ENCODE data around the gene GCNA. TPM values are rescaled to one million over a fixed set of nuclear protein-coding genes. Genes with fewer than 3 reads are reported as not detected.
"Not testable (repeated sequence)": the region's sequence is repeated elsewhere in the genome, so short reads cannot be mapped to it uniquely, and the experiment has no call there.

The GCNA gene
- total RNA-seq, 2 experiments from 2014 or later, result 3.1 to 3.5 TPM

- Mint-ChIP-seq H3K27me3 (no peaks in the 10 kb centered on the region), H3K27ac (no peak overlapping the region), H3K9me3 (ENCODE audit: low read depth) (peaks cover 3% of the 10 kb centered on the region), H3K36me3 (ENCODE audit: low read depth) (peaks cover 66% of the 10 kb centered on the region), H3K4me1 (peaks cover 24% of the 10 kb centered on the region), H3K4me3 (no peak overlapping the region)
- intact Hi-C loops (cut with DNase I, micrococcal nuclease), result no loop called here
- CTCF ChIA-PET, result no interaction called here
- ATAC-seq (peak; percentile 60), DNase-seq (no peak)
- POLR2A ChIA-PET, result no interaction called here
Observed at GRCh38 chrX:71599965-71600364, 21.7 kb downstream of the GCNA start.

- ChIA-PET CTCF (interaction anchor here (1.7 kb wide), 1 partner anchor 15 kb away, joined by 5 read pairs; the partner anchor contains the start of gene CXCR3), POLR2A (interaction anchor here (0.7 to 1.2 kb wide), 4 partner anchors 15 to 238 kb away, joined by 3 to 13 read pairs (median 5); partner anchors contain the start of genes CXCR3 and TAF1)
- no peaks in the 10 kb centered on the region for H3K27me3 Mint-ChIP-seq
- intact Hi-C loops (cut with DNase I, micrococcal nuclease), result loop anchor here in 1 of 2 experiments (2.0 kb wide), 1 partner anchor 15 kb away; the partner anchor contains the start of gene CXCR3
- peak overlapping the region; percentile 93 for H3K27ac Mint-ChIP-seq
- peaks cover 73% of the 10 kb centered on the region for H3K36me3 Mint-ChIP-seq (ENCODE audit: low read depth)
- DNase-seq (peak; percentile 34), ATAC-seq (no peak)
- peaks cover 46% of the 10 kb centered on the region for H3K4me1 Mint-ChIP-seq
- H3K9me3 Mint-ChIP-seq (ENCODE audit: low read depth), result peaks cover 3% of the 10 kb centered on the region
- peak overlapping the region; percentile 49 for H3K4me3 Mint-ChIP-seq
Observed at GRCh38 chrX:71603618-71604017, 25.4 kb downstream of the GCNA start.

GRCh38 chrX:71604141-71604540 is 25.9 kb downstream of the GCNA start:
- H3K36me3 Mint-ChIP-seq (ENCODE audit: low read depth), result peaks cover 78% of the 10 kb centered on the region
- peaks cover 51% of the 10 kb centered on the region for H3K4me1 Mint-ChIP-seq
- no peak overlapping the region for H3K4me3 Mint-ChIP-seq
- CTCF ChIA-PET, result interaction anchor here (1.7 kb wide), 1 partner anchor 15 kb away, joined by 5 read pairs; the partner anchor contains the start of gene CXCR3
- POLR2A ChIA-PET, result interaction anchor here (1.1 to 1.2 kb wide), 3 partner anchors 15 to 72 kb away, joined by 3 to 13 read pairs (median 4); partner anchors contain the start of gene CXCR3
- intact Hi-C loops (cut with DNase I, micrococcal nuclease), result no loop called here
- peaks cover 3% of the 10 kb centered on the region for H3K9me3 Mint-ChIP-seq (ENCODE audit: low read depth)
- H3K27me3 Mint-ChIP-seq, result no peaks in the 10 kb centered on the region
- ATAC-seq (no peak), DNase-seq (no peak)
- H3K27ac Mint-ChIP-seq, result peak overlapping the region; percentile 93

- Mint-ChIP-seq H3K4me1 (peaks cover 54% of the 10 kb centered on the region), H3K9me3 (ENCODE audit: low read depth) (peaks cover 3% of the 10 kb centered on the region), H3K4me3 (no peak overlapping the region), H3K27me3 (no peaks in the 10 kb centered on the region), H3K27ac (peak overlapping the region; percentile 42), H3K36me3 (ENCODE audit: low read depth) (peaks cover 82% of the 10 kb centered on the region)
- ATAC-seq (no peak), DNase-seq (no peak)
- POLR2A ChIA-PET, result no interaction called here
- CTCF ChIA-PET, result interaction anchor here (1.7 kb wide), 1 partner anchor 14 kb away, joined by 5 read pairs; the partner anchor contains the start of gene CXCR3
- intact Hi-C loops (cut with DNase I, micrococcal nuclease), result no loop called here
Observed at GRCh38 chrX:71604796-71605568, 26.7 kb downstream of the GCNA start.

- intact Hi-C loops (cut with DNase I, micrococcal nuclease), result no loop called here
- peak overlapping the region; percentile 78 for H3K27ac Mint-ChIP-seq
- CTCF ChIA-PET, result interaction anchor here (0.9 to 1.5 kb wide), 2 partner anchors 12 to 46 kb away, joined by 4 to 8 read pairs; partner anchors contain the start of gene CXCR3
Observed at GRCh38 chrX:71606536-71607216, 28.4 kb downstream of the GCNA start.

GRCh38 chrX:71607488-71607887 is 29.3 kb downstream of the GCNA start:
- DNase-seq (no peak), ATAC-seq (no peak)
- Mint-ChIP-seq H3K27ac (peak overlapping the region; percentile 78), H3K9me3 (ENCODE audit: low read depth) (peaks cover 3% of the 10 kb centered on the region), H3K27me3 (no peaks in the 10 kb centered on the region), H3K4me1 (peaks cover 54% of the 10 kb centered on the region), H3K36me3 (ENCODE audit: low read depth) (peaks cover 77% of the 10 kb centered on the region), H3K4me3 (no peak overlapping the region)
- ChIA-PET POLR2A (no interaction called here), CTCF (interaction anchor here (1.5 kb wide), 1 partner anchor 11 kb away, joined by 8 read pairs; the partner anchor contains the start of gene CXCR3)
- intact Hi-C loops (cut with DNase I, micrococcal nuclease), result no loop called here

More at GRCh38 chrX:71606536-71607216, 28.4 kb downstream of the GCNA start:
- Mint-ChIP-seq H3K27me3 (no peaks in the 10 kb centered on the region), H3K9me3 (ENCODE audit: low read depth) (peaks cover 3% of the 10 kb centered on the region), H3K4me1 (peaks cover 54% of the 10 kb centered on the region), H3K4me3 (no peak overlapping the region), H3K36me3 (ENCODE audit: low read depth) (peaks cover 80% of the 10 kb centered on the region)
- DNase-seq (no peak), ATAC-seq (peak; percentile 64)
- POLR2A ChIA-PET, result no interaction called here

- CTCF ChIA-PET, result no interaction called here
Observed at GRCh38 chrX:71609095-71609750, 31.0 kb downstream of the GCNA start.

GRCh38 chrX:71611736-71612135 is 33.5 kb downstream of the GCNA start:
- H3K27me3 Mint-ChIP-seq; H3K9me3 Mint-ChIP-seq (ENCODE audit: low read depth); H3K4me3 Mint-ChIP-seq; intact Hi-C loops (cut with DNase I, micrococcal nuclease); POLR2A ChIA-PET; H3K27ac Mint-ChIP-seq; CTCF ChIA-PET; DNase-seq; ATAC-seq: not testable (repeated sequence)
- peaks cover 71% of the 10 kb centered on the region for H3K36me3 Mint-ChIP-seq (ENCODE audit: low read depth)
- H3K4me1 Mint-ChIP-seq, result peaks cover 48% of the 10 kb centered on the region

More at GRCh38 chrX:71609095-71609750, 31.0 kb downstream of the GCNA start:
- ATAC-seq (peak; percentile 43), DNase-seq (no peak)
- no peak overlapping the region for H3K4me3 Mint-ChIP-seq
- H3K9me3 Mint-ChIP-seq (ENCODE audit: low read depth), result no peaks in the 10 kb centered on the region
- intact Hi-C loops (cut with DNase I, micrococcal nuclease), result no loop called here
- POLR2A ChIA-PET, result no interaction called here
- peaks cover 45% of the 10 kb centered on the region for H3K4me1 Mint-ChIP-seq
- H3K36me3 Mint-ChIP-seq (ENCODE audit: low read depth), result peaks cover 74% of the 10 kb centered on the region
- H3K27me3 Mint-ChIP-seq, result no peaks in the 10 kb centered on the region
- H3K27ac Mint-ChIP-seq, result peak overlapping the region; percentile 59

- CTCF ChIA-PET, result interaction anchor here (0.8 kb wide), 1 partner anchor 139 kb away, joined by 3 read pairs; no protein-coding TSS in a partner anchor
- Mint-ChIP-seq H3K4me3 (no peak overlapping the region), H3K9me3 (ENCODE audit: low read depth) (no peaks in the 10 kb centered on the region), H3K27ac (no peak overlapping the region), H3K4me1 (peaks cover 49% of the 10 kb centered on the region), H3K36me3 (ENCODE audit: low read depth) (peaks cover 73% of the 10 kb centered on the region), H3K27me3 (no peaks in the 10 kb centered on the region)
- intact Hi-C loops (cut with DNase I, micrococcal nuclease), result no loop called here
- no peak for DNase-seq
- no peak for ATAC-seq
- POLR2A ChIA-PET, result no interaction called here
Observed at GRCh38 chrX:71612256-71612655, 34.0 kb downstream of the GCNA start.

- peaks cover 55% of the 10 kb centered on the region for H3K4me1 Mint-ChIP-seq
- intact Hi-C loops (cut with DNase I, micrococcal nuclease), result loop anchor here in 1 of 2 experiments (5.0 kb wide), 2 partner anchors 333 to 657 kb away; partner anchors contain the start of gene NONO
- no peak for ATAC-seq
- H3K27me3 Mint-ChIP-seq, result no peaks in the 10 kb centered on the region
- peak overlapping the region; percentile 58 for H3K27ac Mint-ChIP-seq
- H3K4me3 Mint-ChIP-seq, result no peak overlapping the region
- POLR2A ChIA-PET, result no interaction called here
- no peaks in the 10 kb centered on the region for H3K9me3 Mint-ChIP-seq (ENCODE audit: low read depth)
- DNase-seq, result no peak
- H3K36me3 Mint-ChIP-seq (ENCODE audit: low read depth), result peaks cover 56% of the 10 kb centered on the region
- CTCF ChIA-PET, result interaction anchor here (0.9 to 2.5 kb wide), 2 partner anchors 10 to 49 kb away, joined by 3 to 8 read pairs; no protein-coding TSS in a partner anchor
Observed at GRCh38 chrX:71615056-71615455, 36.8 kb downstream of the GCNA start.

- peak; percentile 58 for DNase-seq
- intact Hi-C loops (cut with DNase I, micrococcal nuclease), result loop anchor here in 1 of 2 experiments (5.0 kb wide), 2 partner anchors 334 to 656 kb away; partner anchors contain the start of gene NONO
- CTCF ChIA-PET, result interaction anchor here (0.7 to 2.5 kb wide), 3 partner anchors 9 to 168 kb away, joined by 3 to 8 read pairs (median 3); no protein-coding TSS in a partner anchor
Observed at GRCh38 chrX:71615954-71616353, 37.7 kb downstream of the GCNA start.

More at GRCh38 chrX:71615954-71616353, 37.7 kb downstream of the GCNA start:
- Mint-ChIP-seq H3K4me1 (peaks cover 64% of the 10 kb centered on the region), H3K27me3 (no peaks in the 10 kb centered on the region), H3K9me3 (ENCODE audit: low read depth) (no peaks in the 10 kb centered on the region), H3K27ac (peak overlapping the region; percentile 58), H3K4me3 (peak overlapping the region; percentile 78), H3K36me3 (ENCODE audit: low read depth) (peaks cover 53% of the 10 kb centered on the region)
- POLR2A ChIA-PET, result interaction anchor here (0.6 kb wide), 1 partner anchor 10 kb away, joined by 4 read pairs; no protein-coding TSS in a partner anchor
- peak; percentile 28 for ATAC-seq
